ENCODE data around the gene MSRB3.

GRCh38 chr12:65511912-65512311, 233.4 kb downstream of the MSRB3 start:
- no peak for TF ChIP-seq POLR2A (IDR thresholded peaks at IDR 0.05)
- TF ChIP-seq POLR2AphosphoS5 (IDR thresholded peaks at IDR 0.05), result no peak
- no peak for TF ChIP-seq CTCF (IDR thresholded peaks at IDR 0.05 in 8 of 11, conservative IDR thresholded peaks at IDR 0.05 in 3 of 11)
